ENCODE data around the gene KAT8. TPM values are rescaled to one million over a fixed set of nuclear protein-coding genes. Genes with fewer than 3 reads are reported as not detected.

Gene KAT8
- total and polyA plus RNA-seq, 9 of the 15 experiments (the other 6 are each of a cell fraction or from before 2014, with no cell fraction given), result 10.0 to 98.5 (median 76.4) TPM

- TF ChIP-seq, protein P1, sequence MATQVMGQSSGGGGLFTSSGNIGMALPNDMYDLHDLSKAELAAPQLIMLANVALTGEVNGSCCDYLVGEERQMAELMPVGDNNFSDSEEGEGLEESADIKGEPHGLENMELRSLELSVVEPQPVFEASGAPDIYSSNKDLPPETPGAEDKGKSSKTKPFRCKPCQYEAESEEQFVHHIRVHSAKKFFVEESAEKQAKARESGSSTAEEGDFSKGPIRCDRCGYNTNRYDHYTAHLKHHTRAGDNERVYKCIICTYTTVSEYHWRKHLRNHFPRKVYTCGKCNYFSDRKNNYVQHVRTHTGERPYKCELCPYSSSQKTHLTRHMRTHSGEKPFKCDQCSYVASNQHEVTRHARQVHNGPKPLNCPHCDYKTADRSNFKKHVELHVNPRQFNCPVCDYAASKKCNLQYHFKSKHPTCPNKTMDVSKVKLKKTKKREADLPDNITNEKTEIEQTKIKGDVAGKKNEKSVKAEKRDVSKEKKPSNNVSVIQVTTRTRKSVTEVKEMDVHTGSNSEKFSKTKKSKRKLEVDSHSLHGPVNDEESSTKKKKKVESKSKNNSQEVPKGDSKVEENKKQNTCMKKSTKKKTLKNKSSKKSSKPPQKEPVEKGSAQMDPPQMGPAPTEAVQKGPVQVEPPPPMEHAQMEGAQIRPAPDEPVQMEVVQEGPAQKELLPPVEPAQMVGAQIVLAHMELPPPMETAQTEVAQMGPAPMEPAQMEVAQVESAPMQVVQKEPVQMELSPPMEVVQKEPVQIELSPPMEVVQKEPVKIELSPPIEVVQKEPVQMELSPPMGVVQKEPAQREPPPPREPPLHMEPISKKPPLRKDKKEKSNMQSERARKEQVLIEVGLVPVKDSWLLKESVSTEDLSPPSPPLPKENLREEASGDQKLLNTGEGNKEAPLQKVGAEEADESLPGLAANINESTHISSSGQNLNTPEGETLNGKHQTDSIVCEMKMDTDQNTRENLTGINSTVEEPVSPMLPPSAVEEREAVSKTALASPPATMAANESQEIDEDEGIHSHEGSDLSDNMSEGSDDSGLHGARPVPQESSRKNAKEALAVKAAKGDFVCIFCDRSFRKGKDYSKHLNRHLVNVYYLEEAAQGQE (IDR thresholded peaks at IDR 0.05; ENCODE audit: borderline replicate concordance), result no peak
- TF ChIP-seq, protein P1 (CRISPR knock-in tag; IDR thresholded peaks at IDR 0.05; ENCODE audit: low read depth), result no peak
- no peak for TF ChIP-seq ZNF592 (IDR thresholded peaks at IDR 0.05)
- no peak for TF ChIP-seq CTCF (IDR thresholded peaks at IDR 0.05 in 2 of 3, conservative IDR thresholded peaks at IDR 0.05 in 1 of 3; ENCODE audit: insufficient read depth in 2 of 3, low read depth in 1 of 3, low read length in 3 of 3)
- TF ChIP-seq NR0B1 (IDR thresholded peaks at IDR 0.05; ENCODE audit: partially characterized antibody), result no peak
- TF ChIP-seq SETDB1 (IDR thresholded peaks at IDR 0.05; ENCODE audit: low read length), result no peak
- no peak; the same call in 1 of the 2 replicates for TF ChIP-seq HOXB6 (CRISPR knock-in tag; IDR thresholded peaks at IDR 0.05; ENCODE audit: borderline replicate concordance)
- TF ChIP-seq SRSF1 (IDR thresholded peaks at IDR 0.05; ENCODE audit: low read depth, low read length), result no peak
- no peak for TF ChIP-seq ZNF75A (CRISPR knock-in tag; IDR thresholded peaks at IDR 0.05)
- peak; percentile 99 for TF ChIP-seq THAP7 (CRISPR knock-in tag; IDR thresholded peaks at IDR 0.05)
Observed at GRCh38 chr16:31073970-31074813, 43.3 kb upstream of the KAT8 start, which contains the start of the genes ZNF646 and ZNF668 (continued).
